ENCODE measurements around the gene MCM8. TPM values are rescaled to one million over a fixed set of nuclear protein-coding genes. Genes with fewer than 3 reads are reported as not detected.

MCM8 gene
- total and polyA plus RNA-seq, 2 donors (not counting 1 experiment from before 2014, with no cell fraction given) = 4.4 to 13.8 TPM

- DNase-seq (no peak), ATAC-seq (ENCODE audit: low read depth) (no peak)
- no peaks in the 10 kb centered on the region for H4K20me1 ChIP-seq (ENCODE audit: control insufficient read depth, insufficient read depth, low read length, poor library complexity, severe bottlenecking)
- H3K79me2 ChIP-seq (ENCODE audit: control insufficient read depth, insufficient read depth, low read length) = no peaks in the 10 kb centered on the region
- H3K27me3 Mint-ChIP-seq = peaks cover 10% of the 10 kb centered on the region
- no peak overlapping the region for H3K9ac ChIP-seq (ENCODE audit: low read length)
- CTCF ChIA-PET = no interaction called here
- no peak overlapping the region for H3K4me3 ChIP-seq (ENCODE audit: control extremely low read depth in 1 of 5, extremely low read depth in 1 of 5, insufficient read depth in 1 of 5, low read depth in 2 of 5, low read length in 4 of 5)
- H3K9me3 ChIP-seq (ENCODE audit: control extremely low read depth in 1 of 3, control insufficient read depth in 2 of 3, insufficient read depth in 1 of 3, low read length in 2 of 3) = peaks cover 0 to 1% (median 0%) of the 10 kb centered on the region in 3 donors
- no peak overlapping the region for H2AFZ ChIP-seq (ENCODE audit: insufficient read depth, low read depth, low read length, poor library complexity, severe bottlenecking)
- no peaks in the 10 kb centered on the region for H3K36me3 ChIP-seq (replicated peaks in 1 of 2; ENCODE audit: control extremely low read depth in 1 of 2, control insufficient read depth in 1 of 2, extremely low read depth in 1 of 2, insufficient read depth in 2 of 2, low read length in 1 of 2)
- H3K27ac ChIP-seq (ENCODE audit: low read length in 2 of 2) = no peak overlapping the region
- no peak overlapping the region for H3K4me2 ChIP-seq (replicated peaks; ENCODE audit: low read depth, low read length, poor library complexity, severe bottlenecking)
- H3K4me3 Mint-ChIP-seq = no peak overlapping the region
- H3K27me3 ChIP-seq (replicated peaks in 1 of 4; ENCODE audit: control extremely low read depth in 1 of 4, control insufficient read depth in 3 of 4, insufficient read depth in 4 of 4, low read length in 3 of 4) = peaks cover 0 to 9% (median 4%) of the 10 kb centered on the region in 4 experiments
- POLR2A ChIA-PET = no interaction called here
- intact Hi-C loops (cut with micrococcal nuclease) = no loop called here
- 75% methylated on average over 1 of the region's 1 CpG for WGBS (ENCODE audit: insufficient coverage)
- H3K4me1 ChIP-seq (ENCODE audit: control insufficient read depth in 2 of 2, insufficient read depth in 2 of 2, low read length in 2 of 2) = no peaks in the 10 kb centered on the region
- no peaks in the 10 kb centered on the region for H3K4me1 Mint-ChIP-seq
- no peak overlapping the region for H3K27ac Mint-ChIP-seq
- TF ChIP-seq EZH2 (IDR thresholded peaks at IDR 0.05; ENCODE audit: borderline replicate concordance, insufficient read depth, low read depth, low read length, poor library complexity, severe bottlenecking) = no peak
- no peak for TF ChIP-seq CTCF (IDR thresholded peaks at IDR 0.05)
- no peaks in the 10 kb centered on the region for H3K9me3 Mint-ChIP-seq (ENCODE audit: insufficient read depth)
These were observed 96.0 kb downstream of the MCM8 start for GRCh38 chr20:6046432-6046831.

GRCh38 chr20:6048391-6048790, 97.9 kb downstream of the MCM8 start:
- no peak for DNase-seq
- CTCF ChIA-PET = no interaction called here
- POLR2A ChIA-PET = no interaction called here

More at GRCh38 chr20:6048391-6048790, 97.9 kb downstream of the MCM8 start:
- peaks cover 4% of the 10 kb centered on the region for H3K4me1 Mint-ChIP-seq
- no peak overlapping the region for H2AFZ ChIP-seq (ENCODE audit: insufficient read depth, low read depth, low read length, poor library complexity, severe bottlenecking)
- peaks cover 5 to 10% of the 10 kb centered on the region in 2 donors for H3K4me1 ChIP-seq (ENCODE audit: control insufficient read depth in 2 of 2, insufficient read depth in 2 of 2, low read length in 2 of 2)
- TF ChIP-seq CTCF (IDR thresholded peaks at IDR 0.05) = no peak
- no peak for TF ChIP-seq EZH2 (IDR thresholded peaks at IDR 0.05; ENCODE audit: borderline replicate concordance, insufficient read depth, low read depth, low read length, poor library complexity, severe bottlenecking)
- no peaks in the 10 kb centered on the region for H3K9me3 Mint-ChIP-seq (ENCODE audit: insufficient read depth)
- no peak overlapping the region for H3K4me3 ChIP-seq (ENCODE audit: control extremely low read depth in 1 of 5, extremely low read depth in 1 of 5, insufficient read depth in 1 of 5, low read depth in 2 of 5, low read length in 4 of 5)
- H3K36me3 ChIP-seq (replicated peaks in 1 of 2; ENCODE audit: control extremely low read depth in 1 of 2, control insufficient read depth in 1 of 2, extremely low read depth in 1 of 2, insufficient read depth in 2 of 2, low read length in 1 of 2) = no peaks in the 10 kb centered on the region
- no peak overlapping the region for H3K9ac ChIP-seq (ENCODE audit: low read length)
- H3K79me2 ChIP-seq (ENCODE audit: control insufficient read depth, insufficient read depth, low read length) = no peaks in the 10 kb centered on the region
- H3K27ac Mint-ChIP-seq = no peak overlapping the region
- H3K4me3 Mint-ChIP-seq = no peak overlapping the region
- H3K27ac ChIP-seq (ENCODE audit: low read length in 2 of 2) = no peak overlapping the region
- intact Hi-C loops (cut with micrococcal nuclease) = no loop called here
- no peak overlapping the region for H3K4me2 ChIP-seq (replicated peaks; ENCODE audit: low read depth, low read length, poor library complexity, severe bottlenecking)
- H3K9me3 ChIP-seq (ENCODE audit: control extremely low read depth in 1 of 3, control insufficient read depth in 2 of 3, insufficient read depth in 1 of 3, low read length in 2 of 3) = no peaks in the 10 kb centered on the region
- no peaks in the 10 kb centered on the region for H4K20me1 ChIP-seq (ENCODE audit: control insufficient read depth, insufficient read depth, low read length, poor library complexity, severe bottlenecking)
- 78% methylated on average over 3 of the region's 3 CpGs for WGBS (ENCODE audit: insufficient coverage)
- H3K27me3 ChIP-seq (replicated peaks in 1 of 4; ENCODE audit: control extremely low read depth in 1 of 4, control insufficient read depth in 3 of 4, insufficient read depth in 4 of 4, low read length in 3 of 4) = peaks cover 0 to 18% (median 6%) of the 10 kb centered on the region in 4 experiments
- ATAC-seq (ENCODE audit: low read depth) = no peak
- peaks cover 16% of the 10 kb centered on the region for H3K27me3 Mint-ChIP-seq

Small RNAs within 50 kb of the gene (small RNA-seq; reads per million reads assigned to genes)
- not detected for gene RF00019 (ENCODE audit: insufficient read length, low read depth, low replicate concordance)
- not detected for gene RN7SL498P (ENCODE audit: insufficient read length, low read depth, low replicate concordance)

Other genes with a start within 250 kb of the MCM8 start
- gene SHLD1, start 200.3 kb upstream of the MCM8 start, total RNA-seq = 15.4 and 15.5 TPM in 2 replicates
- 17.3 and 18.5 TPM in 2 replicates for gene SHLD1, start 200.3 kb upstream of the MCM8 start, polyA plus RNA-seq
- not detected in 2 replicates for gene CHGB, start 39.1 kb upstream of the MCM8 start, total RNA-seq
- not detected in 2 replicates for gene CHGB, start 39.1 kb upstream of the MCM8 start, polyA plus RNA-seq
- gene TRMT6, start 119 bp upstream of the MCM8 start, total RNA-seq = 14.2 and 18.2 TPM in 2 replicates
- 5.7 and 7.1 TPM in 2 replicates for gene TRMT6, start 119 bp upstream of the MCM8 start, polyA plus RNA-seq
- gene CRLS1, start 55.5 kb downstream of the MCM8 start, total RNA-seq = 20.8 and 21.8 TPM in 2 replicates
- gene CRLS1, start 55.5 kb downstream of the MCM8 start, polyA plus RNA-seq = 14.4 and 15.6 TPM in 2 replicates
- not detected in 2 replicates for gene LRRN4, start 103.4 kb downstream of the MCM8 start, total RNA-seq
- gene LRRN4, start 103.4 kb downstream of the MCM8 start, polyA plus RNA-seq = 0.07 TPM in 1 of 2 replicates, not detected in the other
- not detected in 2 replicates for gene FERMT1, start 172.4 kb downstream of the MCM8 start, total RNA-seq
- gene FERMT1, start 172.4 kb downstream of the MCM8 start, polyA plus RNA-seq = not detected in 2 replicates